HG03039 (cell line): ENCODE data around the gene CD34.

Experiments
- ATAC-seq: cut with Tn5 transposase; IDR thresholded peaks from one replicate; pipeline ENCODE4 v1.9.1; 2021; ENCODE audit warnings: mild to moderate bottlenecking, moderate library complexity; ENCODE audit not compliant: unreplicated experiment

CD34 gene

DNA sequence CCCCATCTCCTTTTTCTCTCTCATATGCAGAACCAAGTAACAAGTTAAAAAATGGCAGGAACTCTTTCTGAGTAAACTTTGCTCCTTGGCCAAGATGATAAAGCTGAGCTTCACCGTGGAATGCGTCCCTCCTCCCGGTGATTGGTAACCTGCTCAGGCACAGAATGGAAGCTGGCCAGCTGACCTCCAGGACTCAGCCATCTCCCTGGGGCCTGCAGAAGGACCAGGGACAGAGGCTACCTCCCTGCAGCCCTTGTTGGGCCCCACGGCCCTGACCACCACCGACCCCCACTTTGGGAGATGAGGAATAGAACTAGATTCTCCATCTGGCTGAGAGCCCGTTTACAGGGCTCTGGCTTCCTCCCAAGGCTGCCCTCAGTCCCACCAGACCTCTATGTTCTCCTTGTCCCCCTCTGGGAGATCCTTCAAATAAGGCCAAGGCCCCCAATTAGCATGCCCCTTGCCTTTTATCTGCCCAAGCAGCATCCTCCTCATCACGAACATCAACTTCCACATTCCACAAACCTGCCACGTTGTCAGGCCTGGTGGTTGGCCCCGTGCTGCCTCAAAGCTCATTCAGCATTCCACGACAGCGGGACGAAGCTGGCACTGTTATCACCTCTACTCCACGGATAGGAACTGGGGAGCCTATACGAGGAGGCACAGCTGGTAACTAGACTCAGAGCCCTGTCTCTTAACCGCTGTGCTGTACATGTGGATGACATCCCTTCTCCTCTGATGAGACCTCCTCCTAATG, 74.2 kb downstream of the CD34 start:
- no peak for ATAC-seq

DNA sequence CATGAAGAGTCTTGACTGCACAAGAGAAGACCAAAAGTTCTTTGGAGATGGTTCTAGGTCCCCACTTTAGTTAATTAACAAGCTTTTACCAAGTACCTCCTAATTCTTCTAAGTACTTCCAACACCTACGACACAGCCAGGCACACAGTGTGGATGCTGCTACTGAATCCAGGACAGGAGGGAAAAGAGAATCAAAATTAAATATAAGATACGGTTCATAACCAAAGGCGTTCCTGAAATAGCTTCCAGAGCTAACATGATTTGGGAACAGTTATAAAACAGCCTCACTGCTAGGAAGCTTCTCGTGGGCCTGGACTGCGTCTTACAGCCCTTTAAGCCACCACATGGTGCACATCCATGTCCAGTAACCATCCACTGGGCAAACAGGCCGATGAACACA, 75.0 kb downstream of the CD34 start:
- no peak for ATAC-seq

DNA sequence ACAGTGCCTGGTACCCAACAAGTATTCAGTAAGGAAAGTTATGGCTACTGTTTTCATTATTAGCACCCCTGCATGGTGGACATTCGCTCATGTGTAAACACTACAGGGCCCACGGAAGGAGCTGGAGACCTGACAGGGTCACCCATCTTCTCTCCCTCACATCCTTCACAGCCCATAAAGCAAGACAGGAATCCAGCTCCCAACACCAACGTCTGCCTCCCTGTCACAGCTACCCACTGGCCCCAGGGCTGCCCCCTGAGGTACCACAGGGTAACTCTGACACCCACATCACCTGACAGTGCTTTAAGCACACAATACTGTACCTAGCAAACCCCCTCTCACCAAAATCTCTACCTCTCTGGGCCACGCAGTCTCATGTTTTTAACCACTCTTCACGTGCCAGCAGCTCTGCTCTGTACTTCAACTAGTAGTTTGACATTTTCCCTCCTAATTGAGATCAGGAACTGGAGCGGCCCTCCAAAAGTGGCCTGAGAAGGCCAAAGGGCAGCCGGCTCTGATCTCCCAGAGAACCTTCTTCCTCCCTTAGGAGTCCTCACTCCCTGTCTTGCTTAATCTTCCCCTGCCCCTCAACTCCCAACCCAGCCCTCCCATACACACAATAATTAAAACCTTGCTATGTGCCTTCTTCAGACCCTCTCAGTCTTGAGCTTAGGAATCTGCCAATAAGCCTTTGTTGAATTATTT, 76.8 kb downstream of the CD34 start:
- no peak for ATAC-seq

DNA sequence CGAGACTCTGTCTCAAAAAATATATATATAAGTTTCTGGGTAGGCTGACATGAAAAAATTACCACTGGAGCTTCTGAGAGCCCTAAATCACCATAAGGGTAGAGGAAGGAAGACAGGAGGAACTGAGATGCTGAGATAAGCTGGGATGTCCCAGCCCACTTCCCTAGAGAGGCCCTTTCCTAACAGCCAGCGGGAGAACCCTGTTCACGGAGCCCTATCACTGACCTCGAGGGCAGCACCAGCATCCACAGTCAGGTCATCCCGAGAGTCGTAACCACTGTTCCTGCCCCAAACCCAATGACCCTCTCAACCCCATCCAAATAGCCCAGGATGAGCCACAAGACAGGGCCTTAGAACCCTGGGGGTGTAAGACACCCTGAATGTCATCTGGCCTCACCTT, 77.5 kb downstream of the CD34 start:
- ATAC-seq: no peak

DNA sequence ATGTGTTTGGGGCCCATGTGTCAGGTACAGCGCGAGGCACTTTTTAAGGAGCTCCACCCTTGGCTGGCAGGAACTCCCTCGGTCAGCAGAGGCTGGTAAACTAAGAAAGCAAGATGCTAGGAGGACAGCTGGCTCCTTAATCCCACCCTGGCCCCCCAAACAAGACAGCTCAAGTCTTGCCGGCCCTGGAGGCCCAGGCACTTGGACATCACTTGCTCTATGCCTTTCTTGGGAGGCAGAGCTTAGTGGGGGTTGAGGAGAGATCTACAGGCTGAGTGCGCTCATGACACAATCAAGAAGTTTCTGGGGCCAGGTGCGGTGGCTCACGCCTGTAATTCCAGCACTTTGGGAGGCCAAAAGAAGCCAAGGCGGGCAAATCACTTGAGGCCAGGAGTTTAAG, 78.1 kb downstream of the CD34 start:
- ATAC-seq: no peak

DNA sequence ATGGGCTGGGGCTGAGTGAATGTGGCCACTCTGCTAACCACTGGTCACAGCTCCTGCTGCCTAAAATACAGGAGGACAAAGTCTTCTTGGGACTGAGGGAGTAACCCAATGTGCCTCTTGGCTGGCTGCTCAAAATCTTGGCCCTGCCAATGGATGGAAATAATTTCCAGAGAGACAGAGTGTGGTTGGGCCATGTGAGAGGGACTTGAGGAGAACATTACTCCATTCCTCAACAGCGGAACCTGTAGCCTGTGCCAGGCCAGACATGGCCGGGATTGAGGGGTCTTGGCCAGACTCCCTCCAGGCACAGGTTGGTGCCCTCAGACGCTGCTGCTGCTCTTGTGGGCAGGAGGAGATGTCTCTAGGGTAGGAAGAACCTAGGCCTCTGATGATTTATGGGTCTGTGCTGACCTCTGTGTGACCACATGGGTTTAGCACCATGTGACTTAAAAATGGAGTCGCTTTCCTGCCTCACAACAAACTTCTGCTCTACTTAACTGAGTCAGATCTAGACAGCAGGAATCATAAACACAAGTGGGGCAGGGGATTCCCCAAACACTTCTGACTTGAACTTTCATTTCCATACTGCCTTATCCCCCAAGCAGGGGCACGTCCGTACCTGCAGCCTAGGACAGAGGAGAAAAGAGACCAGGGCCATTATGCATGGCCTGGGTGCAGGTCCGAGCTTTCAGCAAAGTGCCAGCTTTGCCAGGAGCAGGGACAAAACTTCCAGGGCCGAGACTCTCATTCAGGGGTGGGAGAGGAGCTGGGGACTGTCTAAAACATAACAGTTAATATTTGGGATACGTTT, 79.2 kb downstream of the CD34 start:
- ATAC-seq: peak; percentile 70
